Ishikawa (cell line): ENCODE results near the gene TUBB6.

Experiments used
- EGR1 ChIP-seq: IDR thresholded peaks from 2 replicates; pipeline ENCODE4 v1.6.1; 2012
- NFIC ChIP-seq: IDR thresholded peaks from 2 replicates; pipeline ENCODE4 v1.6.1; 2012
- TAF1 ChIP-seq: IDR thresholded peaks from 2 replicates; pipeline ENCODE4 v1.6.1; 2012; ENCODE audit warnings: low read depth, mild to moderate bottlenecking
- YY1 ChIP-seq: IDR thresholded peaks from 2 replicates; pipeline ENCODE4 v1.6.1; 2012; ENCODE audit warnings: low read depth

- TF ChIP-seq EGR1 (no peak), YY1 (no peak), NFIC (no peak), TAF1 (no peak)
Measured at GRCh38 chr18:12315490-12315889, 7.4 kb downstream of the TUBB6 start.
